Activated CD8-positive, alpha-beta memory T cell treated with anti-CD3 and anti-CD28 coated beads for 4 hours (primary cell): ENCODE data around the gene GLB1L2.

Source experiments
- DNase-seq, 2 donors: peaks; one replicate each; pipeline ENCODE4 v3.0.0-alpha.2; 2020; ENCODE audit warnings: low read depth in 2 of 2

The GLB1L2 gene

DNA sequence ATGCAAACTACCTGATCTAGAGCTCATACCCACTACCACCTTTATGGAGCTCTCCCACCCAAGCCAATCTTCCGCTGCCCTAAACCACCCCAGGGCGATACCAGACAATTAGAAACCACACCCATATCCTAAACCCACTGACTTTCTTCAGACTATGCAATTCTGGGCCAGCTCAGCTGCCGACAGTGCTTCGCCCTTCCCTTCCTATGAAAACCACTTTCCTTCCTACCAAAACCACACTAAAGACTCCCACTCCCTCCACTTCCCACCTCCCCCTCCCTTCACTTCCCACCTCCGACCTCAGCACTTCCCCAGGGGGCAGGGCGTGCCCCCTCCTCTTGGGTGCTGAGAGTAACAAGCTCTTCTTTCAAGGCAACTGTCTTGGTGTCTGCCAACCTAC, 55.2 kb downstream of the GLB1L2 start:
- no peak for DNase-seq

DNA sequence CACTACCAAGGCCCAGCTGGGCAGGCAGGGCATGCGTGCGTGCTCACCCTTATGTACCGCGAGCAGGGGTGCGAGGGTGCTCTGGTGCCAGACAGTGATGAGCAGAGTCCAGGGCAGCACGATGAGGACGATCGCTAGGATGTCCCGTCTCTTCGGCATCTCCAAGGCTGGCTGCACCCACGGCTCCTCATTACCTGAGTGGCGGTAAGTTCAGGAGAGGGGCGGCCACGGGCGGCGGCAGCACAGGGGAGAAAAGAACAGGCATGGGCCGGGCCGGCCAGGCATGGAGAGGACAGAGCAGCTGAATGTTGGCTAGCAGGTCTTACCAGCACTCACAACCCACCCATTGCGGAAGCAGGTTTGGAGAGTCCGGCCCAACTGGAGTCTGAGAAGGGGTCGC, 55.7 kb downstream of the GLB1L2 start:
- DNase-seq = no peak

DNA sequence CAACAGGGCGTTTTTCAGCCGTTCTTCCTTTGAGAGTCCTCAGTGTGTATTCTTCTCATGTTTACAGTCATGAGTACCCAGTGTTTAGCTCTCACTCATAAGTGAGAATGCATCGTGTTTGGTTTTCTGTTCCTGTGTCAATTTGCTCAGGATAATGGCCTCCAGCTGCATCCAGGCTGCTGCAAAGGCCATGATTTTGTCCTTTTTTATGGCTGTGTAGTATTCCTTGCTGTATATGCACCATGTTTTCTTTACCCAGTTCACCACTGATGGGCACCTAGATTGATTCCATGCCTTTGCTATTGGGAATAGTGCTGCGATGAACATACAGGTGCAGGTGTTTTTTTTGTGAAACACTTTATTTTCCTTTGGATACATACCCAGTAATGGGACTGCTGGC, 56.8 kb downstream of the GLB1L2 start:
- no peak for DNase-seq

GRCh38 chr11:134389464-134390180, 57.8 kb downstream of the GLB1L2 start:
- DNase-seq = no peak

- DNase-seq = no peak
Measured at GRCh38 chr11:134390706-134391569, 59.1 kb downstream of the GLB1L2 start.

DNA sequence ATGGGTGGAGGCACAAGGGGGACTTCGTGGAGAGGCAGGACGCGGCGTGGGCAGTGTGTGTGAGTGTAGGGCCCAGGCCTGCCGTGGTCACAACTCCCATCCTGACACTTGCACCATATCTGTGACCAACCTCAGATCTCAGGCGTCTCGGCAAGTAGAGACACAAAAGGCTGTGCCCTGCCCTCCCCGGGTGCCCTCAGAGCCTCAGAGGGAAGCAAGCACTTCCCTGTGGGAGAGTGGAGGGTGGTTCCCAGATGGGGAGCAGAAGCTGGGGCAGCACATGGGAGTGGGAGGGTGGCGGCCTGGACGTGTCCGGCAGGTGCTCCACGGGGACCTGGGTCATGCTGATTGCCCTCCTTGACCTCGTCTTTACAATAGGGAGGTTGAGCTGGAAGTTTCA, 59.9 kb downstream of the GLB1L2 start:
- no peak for DNase-seq

- DNase-seq = no peak
Measured at GRCh38 chr11:134392953-134393615, 61.3 kb downstream of the GLB1L2 start.

DNA sequence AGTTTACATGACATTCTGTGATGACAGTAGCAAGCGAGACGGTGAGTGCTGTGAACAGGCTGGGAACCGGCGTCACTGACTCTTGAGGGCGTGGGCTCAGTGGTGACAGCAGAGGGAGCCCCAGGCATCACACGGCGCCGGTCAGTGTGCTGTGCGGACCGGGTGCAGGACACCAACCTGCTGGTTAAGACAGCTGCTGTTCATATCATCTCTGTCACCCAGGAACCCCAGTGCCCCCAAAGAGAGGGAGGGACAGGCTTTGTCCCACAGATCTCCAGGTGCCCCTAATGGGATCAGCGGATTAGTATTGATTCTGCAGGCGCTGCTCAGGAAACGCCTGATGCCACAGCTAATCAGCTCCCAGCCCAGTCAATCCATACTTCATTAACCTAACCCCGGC, 61.9 kb downstream of the GLB1L2 start:
- DNase-seq = no peak

GRCh38 chr11:134394311-134394710, 62.5 kb downstream of the GLB1L2 start:
- DNase-seq = no peak

DNA sequence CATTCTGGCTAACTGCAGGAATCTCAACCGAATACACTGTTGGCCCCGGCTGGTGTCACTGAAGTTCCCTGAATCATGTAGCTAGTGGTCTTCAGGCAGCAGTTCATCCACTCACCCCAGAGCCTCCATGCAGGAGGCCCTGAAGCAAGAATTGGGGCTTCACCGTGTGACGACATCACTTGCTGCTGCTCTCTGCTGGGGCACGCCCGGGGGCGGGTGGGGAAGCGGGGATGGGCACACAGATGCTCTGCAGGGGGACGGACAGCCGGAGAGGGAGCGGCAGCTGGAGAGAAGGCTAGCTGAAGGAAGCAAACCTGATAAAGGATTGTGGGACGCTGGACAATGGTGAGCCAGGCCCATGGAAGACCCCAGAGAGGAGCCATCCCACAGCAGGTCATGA, 63.2 kb downstream of the GLB1L2 start:
- no peak for DNase-seq

DNA sequence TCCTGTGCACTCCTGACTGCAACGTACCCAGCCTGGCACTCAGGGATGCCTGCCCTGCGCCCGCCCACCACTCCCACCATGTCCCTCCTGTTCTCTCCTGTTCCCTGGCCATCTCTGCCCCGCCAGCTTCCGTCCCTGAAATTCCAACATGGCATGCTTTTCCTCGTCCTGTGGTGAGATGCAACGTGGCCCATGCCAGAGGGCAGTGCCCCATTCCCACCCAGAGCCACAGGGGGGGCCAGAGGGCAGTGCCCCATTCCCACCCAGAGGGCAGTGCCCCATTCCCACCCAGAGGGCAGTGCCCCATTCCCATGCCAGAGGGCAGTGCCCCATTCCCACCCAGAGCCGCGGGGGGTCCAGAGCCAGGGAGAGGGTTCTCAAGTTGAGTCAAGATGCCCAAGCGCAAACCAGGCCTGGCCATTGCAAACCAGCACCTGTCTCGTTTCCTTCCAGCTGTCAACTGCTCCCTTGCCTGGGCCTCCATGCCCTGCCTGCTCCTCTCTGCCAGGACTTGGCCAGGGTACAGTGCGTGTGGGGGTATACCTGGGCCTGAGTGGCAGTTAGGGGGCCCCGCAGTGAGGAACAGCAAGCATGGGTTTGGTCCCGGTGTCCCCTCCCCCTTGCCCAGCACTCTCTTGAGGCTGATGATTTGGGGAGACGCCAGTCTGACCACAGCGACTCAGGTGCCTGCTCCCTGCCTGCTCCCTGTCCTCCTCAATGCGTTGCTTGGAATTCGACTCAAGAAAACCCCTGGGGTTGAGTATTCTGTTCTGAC, 65.7 kb downstream of the GLB1L2 start:
- DNase-seq = no peak

- no peak for DNase-seq
Measured at GRCh38 chr11:134398079-134398444, 66.3 kb downstream of the GLB1L2 start.

DNA sequence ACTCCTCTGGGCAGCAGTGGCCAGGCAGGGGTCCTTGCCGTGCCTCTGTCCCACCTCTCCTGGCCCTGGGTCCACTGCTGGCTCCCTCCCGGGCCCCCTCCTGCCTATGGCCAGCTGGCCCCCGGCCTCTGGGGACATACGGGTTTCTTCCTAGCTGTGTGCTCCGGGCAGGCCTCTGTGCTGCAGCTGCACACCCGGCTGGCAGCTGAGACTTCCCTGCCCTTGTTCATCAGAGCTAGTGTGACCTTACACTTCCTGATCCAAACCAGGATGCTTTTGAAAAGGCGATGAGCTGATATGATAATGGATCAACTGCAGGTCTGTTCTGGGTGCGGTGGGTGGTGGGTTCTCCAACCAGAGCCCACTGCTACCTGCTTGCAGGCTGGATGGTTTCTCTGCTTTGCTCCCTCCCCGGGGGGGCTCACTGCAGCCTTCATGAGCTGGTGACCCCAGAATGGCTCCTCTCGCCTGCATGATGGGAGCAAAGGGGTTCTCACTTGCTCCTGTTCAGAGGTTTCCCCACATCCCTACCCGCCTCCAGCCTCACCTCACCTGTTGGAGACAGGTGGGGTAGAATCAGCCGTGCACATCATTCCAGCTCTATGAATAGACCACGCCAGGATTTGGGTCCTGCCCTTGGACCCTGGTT, 67.0 kb downstream of the GLB1L2 start:
- DNase-seq = no peak

GRCh38 chr11:134399293-134399654, 67.5 kb downstream of the GLB1L2 start:
- DNase-seq = no peak

- DNase-seq = no peak
Measured at GRCh38 chr11:134399996-134400395, 68.2 kb downstream of the GLB1L2 start.

- DNase-seq = no peak
Measured at GRCh38 chr11:134401825-134402809, 70.3 kb downstream of the GLB1L2 start.

- no peak for DNase-seq
Measured at GRCh38 chr11:134402910-134403309, 71.1 kb downstream of the GLB1L2 start.

- DNase-seq = no peak
Measured at GRCh38 chr11:134404575-134405341, 73.0 kb downstream of the GLB1L2 start.

DNA sequence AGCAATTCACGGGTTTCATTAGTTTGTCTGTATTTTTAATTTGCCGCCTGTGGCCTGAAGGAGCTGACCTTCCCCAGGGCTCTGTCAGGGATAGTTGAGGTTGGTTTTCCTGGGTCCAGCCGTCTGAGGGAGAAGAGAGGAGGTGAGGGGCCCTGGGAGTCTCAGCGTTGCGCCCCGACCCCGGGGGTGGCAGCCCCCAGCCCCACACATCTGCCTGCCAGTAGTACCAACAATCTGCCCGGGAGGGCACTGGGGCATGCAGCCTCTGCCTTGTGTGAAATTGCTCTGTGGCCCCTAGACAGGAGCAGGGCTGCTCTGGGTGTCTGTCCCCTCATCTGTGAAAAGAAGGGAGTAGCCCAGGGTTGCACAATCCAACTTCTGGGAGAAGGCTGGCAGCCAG, 73.6 kb downstream of the GLB1L2 start:
- no peak for DNase-seq

- DNase-seq = no peak
Measured at GRCh38 chr11:134405841-134406240, 74.1 kb downstream of the GLB1L2 start.
